Gastrocnemius medialis (tissue), 4 donors: ENCODE results near the gene NECAB3. TPM values are rescaled to one million over a fixed set of nuclear protein-coding genes. Genes with fewer than 3 reads are reported as not detected.

ENCODE experiments used
- ATAC-seq, 2 donors: fragments of 150-250 bp; one replicate each; pipeline ENCODE4 v1.9.1; 2016
- DNase-seq, 2 donors: peaks; one replicate each; pipeline ENCODE4 v3.0.0-alpha.2; 2019
- H3K27ac ChIP-seq, 4 donors: fragments of 200-600 bp; sonication (generic); 1 replicate in 1 of 4; 2 replicates in 3 of 4; pipeline ENCODE4 v1.5.1; 2016 to 2018; ENCODE audit warnings: mild to moderate bottlenecking in 2 of 4, moderate library complexity in 1 of 4
- H3K27me3 ChIP-seq, 3 donors: fragments of 200-600 bp; sonication (generic) in 2 of 3; 1 replicate in 1 of 3; 2 replicates in 2 of 3; pipeline versions ENCODE4 v1.5.1 to v1.6.0; 2016 to 2019; ENCODE audit warnings: mild to moderate bottlenecking in 1 of 3, moderate library complexity in 1 of 3
- H3K36me3 ChIP-seq, 2 donors: fragments of 200-600 bp; sonication (generic) in 1 of 2; one replicate each; pipeline ENCODE4 v1.5.1; 2017 to 2018
- H3K4me1 ChIP-seq, 2 donors: fragments of 200-600 bp; sonication (generic) in 1 of 2; one replicate each; pipeline ENCODE4 v1.5.1; 2016 to 2017; ENCODE audit warnings: mild to moderate bottlenecking in 2 of 2
- H3K4me3 ChIP-seq, 4 donors: fragments of 200-600 bp; sonication (generic) in 3 of 4; 1 replicate in 1 of 4; 2 replicates in 3 of 4; pipeline ENCODE4 v1.5.1; 2016 to 2019; ENCODE audit warnings: mild to moderate bottlenecking in 2 of 4
- H3K9me3 ChIP-seq, 3 donors: fragments of 200-600 bp; sonication (generic) in 2 of 3; 1 replicate in 1 of 3; 2 replicates in 2 of 3; pipeline ENCODE4 v1.5.1; 2016 to 2019
- CTCF ChIP-seq, 5 experiments: fragments of 450-650 bp in 3 of 5; fragments of 200-600 bp in 2 of 5; sonication (generic) in 2 of 5; IDR thresholded peaks in 4 of 5; conservative IDR thresholded peaks in 1 of 5; 1 replicate in 4 of 5; 2 replicates in 1 of 5; pipeline ENCODE4 v1.5.1; 2016 to 2019; ENCODE audit warnings: antibody characterized with exemption in 5 of 5, mild to moderate bottlenecking in 3 of 5, moderate library complexity in 3 of 5
- POLR2A ChIP-seq, 2 donors: fragments of 450-650 bp; IDR thresholded peaks; one replicate each; pipeline ENCODE4 v1.6.1; 2017; ENCODE audit warnings: antibody characterized with exemption in 2 of 2, mild to moderate bottlenecking in 2 of 2, moderate library complexity in 2 of 2
- in situ Hi-C, 4 donors: fragments of 200-750 bp; cut with MboI; loops; one replicate each; pipeline versions ENCODE4 v1.15.0 to v1.8.0; 2017; ENCODE audit warnings: low sequenced_read_pairs in 4 of 4
- intact Hi-C: fragments of 100-400 bp; cut with DNase I; formaldehyde crosslinking; loops from one replicate; pipeline ENCODE4 v1.15.1; 2023; ENCODE audit warnings: low total_unique reads
- total RNA-seq, 4 donors: library from RNA; depleted of rRNA; stranded (reverse); fragments of >200 nt; gene quantifications; one replicate each; pipeline versions ENCODE4 v1.1.0 to v1.2.3, GENCODE V29; 2016

NECAB3 gene
- total RNA-seq, 4 donors from 2014 or later: 72.3 to 127 (median 107) TPM

GRCh38 chr20:33680686-33681085 lies 6.5 kb upstream of the NECAB3 start:
- ATAC-seq (no peak), DNase-seq (no peak)
- in situ Hi-C loops: no loop called here
- H3K9me3 ChIP-seq: no peaks in the 10 kb centered on the region
- no peaks in the 10 kb centered on the region for H3K27me3 ChIP-seq
- no peaks in the 10 kb centered on the region for H3K36me3 ChIP-seq
- no peak overlapping the region for H3K27ac ChIP-seq
- intact Hi-C loops: no loop called here
- H3K4me3 ChIP-seq: no peak overlapping the region
- no peak for TF ChIP-seq POLR2A (IDR thresholded peaks at IDR 0.05)
- H3K4me1 ChIP-seq: peaks cover 5% of the 10 kb centered on the region in 2 donors

- ATAC-seq: no peak
- H3K4me1 ChIP-seq: peaks cover 4 to 5% of the 10 kb centered on the region in 2 donors
- H3K9me3 ChIP-seq: no peaks in the 10 kb centered on the region
- H3K4me3 ChIP-seq: no peak overlapping the region
- in situ Hi-C loops: no loop called here
- DNase-seq: no peak
- TF ChIP-seq POLR2A (IDR thresholded peaks at IDR 0.05) (no peak), CTCF (IDR thresholded peaks at IDR 0.05 in 4 of 5, conservative IDR thresholded peaks at IDR 0.05 in 1 of 5) (no peak)
- no peaks in the 10 kb centered on the region for H3K27me3 ChIP-seq
- no peaks in the 10 kb centered on the region for H3K36me3 ChIP-seq
- intact Hi-C loops: no loop called here
- H3K27ac ChIP-seq: no peak overlapping the region
Measured at GRCh38 chr20:33679758-33680485, 5.7 kb upstream of the NECAB3 start.

GRCh38 chr20:33677991-33678702 lies 3.9 kb upstream of the NECAB3 start:
- no peak for ATAC-seq
- H3K4me1 ChIP-seq: peaks cover 10 to 16% of the 10 kb centered on the region in 2 donors
- peak overlapping the region in 2 of 4 donors; percentile 43 to 54 for H3K27ac ChIP-seq
- H3K27me3 ChIP-seq: no peaks in the 10 kb centered on the region
- DNase-seq: peak; percentile 32 to 68
- TF ChIP-seq POLR2A (IDR thresholded peaks at IDR 0.05) (no peak), CTCF (IDR thresholded peaks at IDR 0.05 in 4 of 5, conservative IDR thresholded peaks at IDR 0.05 in 1 of 5) (no peak)
- in situ Hi-C loops (no loop called here), intact Hi-C loops (no loop called here)
- H3K36me3 ChIP-seq: no peaks in the 10 kb centered on the region
- H3K4me3 ChIP-seq: no peak overlapping the region
- no peaks in the 10 kb centered on the region for H3K9me3 ChIP-seq

GRCh38 chr20:33676652-33677645 lies 2.7 kb upstream of the NECAB3 start:
- no peak for DNase-seq
- no peak for ATAC-seq
- Histone ChIP-seq H3K27ac (peak overlapping the region in 3 of 4 donors; percentile 27 to 48 (median 41)), H3K4me1 (peaks cover 18 to 23% of the 10 kb centered on the region in 2 donors), H3K4me3 (no peak overlapping the region), H3K27me3 (no peaks in the 10 kb centered on the region), H3K9me3 (no peaks in the 10 kb centered on the region), H3K36me3 (no peaks in the 10 kb centered on the region)
- in situ Hi-C loops (no loop called here), intact Hi-C loops (no loop called here)
- TF ChIP-seq POLR2A (IDR thresholded peaks at IDR 0.05): no peak
- TF ChIP-seq CTCF (IDR thresholded peaks at IDR 0.05 in 4 of 5, conservative IDR thresholded peaks at IDR 0.05 in 1 of 5): no peak
